SU-DHL-6 (cell line): ENCODE data around the gene PTPRG.

Experiments used
- CTCF ChIP-seq: fragments of 200-600 bp; sonication (generic); IDR thresholded peaks from one replicate; pipeline ENCODE4 v1.5.1; 2017; ENCODE audit warnings: antibody characterized with exemption, mild to moderate bottlenecking, low read length, moderate library complexity; ENCODE audit not compliant: insufficient read depth, poor library complexity, severe bottlenecking
- EZH2phosphoT487 ChIP-seq: fragments of 200-600 bp; sonication (generic), shearing (Covaris generic); conservative IDR thresholded peaks from 2 replicates; pipeline ENCODE4 v1.6.1; 2018; ENCODE audit warnings: mild to moderate bottlenecking, antibody characterized with exemption, low read length, moderate library complexity, mixed read lengths

- TF ChIP-seq CTCF (peak; percentile 49), EZH2phosphoT487 (no peak)
Observed at GRCh38 chr3:61530355-61530754, 31.0 kb upstream of the PTPRG start.
